KMS-11 (cell line): ENCODE data around the gene C20orf173.

Source experiments
- H2AFZ ChIP-seq: fragments of 200-600 bp; sonication (generic); 2 replicates; pipeline ENCODE4 v1.6.1; 2016; ENCODE audit warnings: antibody characterized with exemption, mixed run types, low read depth
- H3K27ac ChIP-seq: fragments of 200-600 bp; sonication (generic); 2 replicates; pipeline ENCODE4 v1.6.1; 2016; ENCODE audit warnings: mild to moderate bottlenecking, mixed run types
- H3K27me3 ChIP-seq: fragments of 200-600 bp; sonication (generic); 2 replicates; pipeline ENCODE4 v1.6.1; 2017; ENCODE audit warnings: mild to moderate bottlenecking, low read depth, mixed run types, moderate library complexity; ENCODE audit not compliant: insufficient read depth
- H3K36me3 ChIP-seq: fragments of 200-600 bp; sonication (generic); 2 replicates; pipeline ENCODE4 v1.6.1; 2017; ENCODE audit warnings: mild to moderate bottlenecking, mixed run types; ENCODE audit not compliant: insufficient read depth
- H3K4me1 ChIP-seq: fragments of 200-600 bp; sonication (generic); 2 replicates; pipeline ENCODE4 v1.6.1; 2016; ENCODE audit warnings: mild to moderate bottlenecking, low read depth, mixed run types; ENCODE audit not compliant: poor library complexity, severe bottlenecking
- H3K4me2 ChIP-seq: fragments of 200-600 bp; sonication (generic); 2 replicates; pipeline ENCODE4 v1.7.0; 2016; ENCODE audit warnings: mild to moderate bottlenecking, mixed run types
- H3K4me3 ChIP-seq: fragments of 200-600 bp; sonication (generic); IDR thresholded peaks from 2 replicates; pipeline ENCODE4 v1.6.1; 2017; ENCODE audit warnings: low read depth, low read length, mixed read lengths; ENCODE audit not compliant: insufficient read depth
- H3K79me2 ChIP-seq: fragments of 200-600 bp; sonication (generic); 2 replicates; pipeline ENCODE4 v1.6.1; 2016; ENCODE audit warnings: low read depth, mixed run types; ENCODE audit not compliant: insufficient read depth
- H3K9ac ChIP-seq: fragments of 200-600 bp; sonication (generic); 2 replicates; pipeline ENCODE4 v1.6.1; 2016; ENCODE audit warnings: mild to moderate bottlenecking, mixed run types
- H4K20me1 ChIP-seq: fragments of 200-600 bp; sonication (generic); 2 replicates; pipeline ENCODE4 v1.6.1; 2016; ENCODE audit warnings: mild to moderate bottlenecking, mixed run types; ENCODE audit not compliant: insufficient read depth
- TF ChIP-seq, protein P1 (sequence below): fragments of 200-600 bp; sonication (generic); conservative IDR thresholded peaks from 2 replicates; pipeline ENCODE4 v1.6.1; 2017; ENCODE audit warnings: low read depth, mild to moderate bottlenecking, antibody characterized with exemption, low read length, moderate library complexity, mixed read lengths

Gene C20orf173

DNA sequence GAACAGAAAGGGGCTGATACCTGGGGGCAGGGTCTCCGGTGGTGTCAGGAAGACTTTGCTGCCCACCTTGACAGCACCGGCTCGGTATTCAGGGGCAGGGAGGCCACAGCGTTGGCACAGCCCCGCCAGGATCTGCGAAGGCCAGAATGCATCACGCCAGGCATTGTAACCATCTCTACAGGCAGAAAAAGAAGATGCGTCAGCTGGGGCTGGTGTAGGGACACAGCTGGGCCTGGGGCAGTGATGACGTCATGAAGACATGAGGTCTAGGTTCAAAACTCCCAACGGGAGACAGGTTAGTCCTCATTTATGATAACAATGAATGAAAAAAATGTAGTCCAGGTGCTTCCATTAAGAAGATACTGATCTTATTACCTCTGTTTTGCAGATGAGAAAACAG lies 34.4 kb upstream of the C20orf173 start:
- no peaks in the 10 kb centered on the region for H3K36me3 ChIP-seq
- no peak overlapping the region for H3K4me2 ChIP-seq
- H3K79me2 ChIP-seq: no peaks in the 10 kb centered on the region
- TF ChIP-seq, protein P1, sequence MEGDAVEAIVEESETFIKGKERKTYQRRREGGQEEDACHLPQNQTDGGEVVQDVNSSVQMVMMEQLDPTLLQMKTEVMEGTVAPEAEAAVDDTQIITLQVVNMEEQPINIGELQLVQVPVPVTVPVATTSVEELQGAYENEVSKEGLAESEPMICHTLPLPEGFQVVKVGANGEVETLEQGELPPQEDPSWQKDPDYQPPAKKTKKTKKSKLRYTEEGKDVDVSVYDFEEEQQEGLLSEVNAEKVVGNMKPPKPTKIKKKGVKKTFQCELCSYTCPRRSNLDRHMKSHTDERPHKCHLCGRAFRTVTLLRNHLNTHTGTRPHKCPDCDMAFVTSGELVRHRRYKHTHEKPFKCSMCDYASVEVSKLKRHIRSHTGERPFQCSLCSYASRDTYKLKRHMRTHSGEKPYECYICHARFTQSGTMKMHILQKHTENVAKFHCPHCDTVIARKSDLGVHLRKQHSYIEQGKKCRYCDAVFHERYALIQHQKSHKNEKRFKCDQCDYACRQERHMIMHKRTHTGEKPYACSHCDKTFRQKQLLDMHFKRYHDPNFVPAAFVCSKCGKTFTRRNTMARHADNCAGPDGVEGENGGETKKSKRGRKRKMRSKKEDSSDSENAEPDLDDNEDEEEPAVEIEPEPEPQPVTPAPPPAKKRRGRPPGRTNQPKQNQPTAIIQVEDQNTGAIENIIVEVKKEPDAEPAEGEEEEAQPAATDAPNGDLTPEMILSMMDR: no peak
- H3K4me1 ChIP-seq: peaks cover 15% of the 10 kb centered on the region
- H3K4me3 ChIP-seq: no peak overlapping the region
- H3K27ac ChIP-seq: no peak overlapping the region
- no peaks in the 10 kb centered on the region for H4K20me1 ChIP-seq
- no peak overlapping the region for H3K9ac ChIP-seq
- H3K27me3 ChIP-seq: no peaks in the 10 kb centered on the region
- H2AFZ ChIP-seq: no peak overlapping the region

DNA sequence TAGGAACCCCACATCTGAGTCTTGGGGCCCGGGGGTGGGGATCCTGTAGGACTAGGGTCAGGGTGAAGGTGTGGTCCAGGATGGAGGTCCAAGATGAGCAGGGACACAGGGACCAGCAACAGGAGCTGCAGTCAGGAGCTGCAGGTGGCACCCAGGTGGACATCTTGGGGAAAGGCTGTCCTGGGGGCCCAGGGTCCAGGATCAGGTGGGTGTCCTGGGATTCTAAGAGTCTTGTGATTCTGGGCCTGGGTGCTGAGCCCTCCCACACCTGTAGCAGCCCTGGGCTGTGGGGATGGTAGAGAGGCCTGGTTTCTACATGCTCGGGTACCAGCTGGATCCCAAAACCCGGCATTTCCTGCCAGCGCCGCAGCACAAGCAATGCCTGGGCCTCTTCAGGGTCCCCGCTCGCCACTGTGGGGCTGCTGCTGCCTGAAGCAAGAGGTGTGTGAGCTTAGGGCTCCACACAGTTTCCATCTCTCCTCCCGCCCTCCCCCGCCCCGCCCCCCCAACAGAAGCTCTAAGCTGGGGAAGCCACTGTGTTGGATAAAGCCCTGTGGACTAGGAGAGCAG lies 33.2 kb upstream of the C20orf173 start:
- Histone ChIP-seq H4K20me1 (no peaks in the 10 kb centered on the region), H3K27me3 (no peaks in the 10 kb centered on the region), H3K4me1 (peaks cover 10% of the 10 kb centered on the region), H3K4me2 (no peak overlapping the region), H3K79me2 (no peaks in the 10 kb centered on the region), H2AFZ (no peak overlapping the region), H3K27ac (no peak overlapping the region), H3K4me3 (no peak overlapping the region), H3K9ac (no peak overlapping the region), H3K36me3 (no peaks in the 10 kb centered on the region)
- TF ChIP-seq, protein P1: no peak

DNA sequence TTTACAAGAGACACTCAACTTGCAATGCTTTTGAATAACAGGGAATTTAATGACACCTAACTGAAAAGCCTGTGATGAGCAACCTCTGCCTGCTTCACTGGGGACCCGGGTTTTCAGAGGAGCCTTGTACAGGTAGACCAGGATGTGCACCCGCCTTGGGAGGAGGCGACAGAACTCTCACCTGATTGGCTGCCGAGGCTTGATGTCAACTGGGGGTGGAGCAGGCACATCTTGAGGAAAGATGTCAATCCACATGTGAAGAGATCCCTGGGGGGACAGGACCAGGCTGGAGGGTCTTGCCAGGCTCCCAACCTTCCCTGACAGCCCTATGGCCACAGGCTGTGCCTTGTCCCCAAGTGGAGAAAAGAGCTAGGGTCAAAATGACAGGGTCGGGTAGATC lies 32.2 kb upstream of the C20orf173 start:
- TF ChIP-seq, protein P1: no peak
- Histone ChIP-seq H3K4me3 (no peak overlapping the region), H3K36me3 (no peaks in the 10 kb centered on the region), H4K20me1 (no peaks in the 10 kb centered on the region), H3K4me1 (peaks cover 10% of the 10 kb centered on the region), H3K27ac (no peak overlapping the region), H3K79me2 (no peaks in the 10 kb centered on the region), H3K4me2 (no peak overlapping the region), H2AFZ (no peak overlapping the region), H3K27me3 (no peaks in the 10 kb centered on the region), H3K9ac (no peak overlapping the region)

DNA sequence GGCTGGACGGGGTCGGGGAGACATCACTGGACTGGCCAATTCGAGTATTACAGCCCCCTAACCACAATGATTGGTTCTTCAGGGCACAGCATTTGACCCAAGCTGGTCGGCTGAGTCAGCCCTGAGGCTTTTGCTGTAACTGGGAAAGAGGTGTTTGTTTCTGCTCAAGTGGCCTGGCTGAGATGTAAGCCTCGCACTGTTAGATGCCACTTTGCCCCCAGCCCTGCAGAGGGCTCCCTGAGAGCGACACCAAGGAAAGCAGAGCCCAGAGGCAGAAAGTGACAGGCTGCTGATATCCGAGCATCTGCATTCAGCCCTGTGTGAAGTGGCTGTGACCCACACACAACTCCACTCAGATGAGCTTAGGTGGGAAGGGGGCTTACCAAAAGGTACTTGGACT lies 31.8 kb upstream of the C20orf173 start:
- TF ChIP-seq, protein P1: peak; percentile 51; the same call in 1 of the 2 replicates
- Histone ChIP-seq H4K20me1 (no peaks in the 10 kb centered on the region), H3K27ac (no peak overlapping the region; the same call in 1 of the 2 replicates), H3K4me2 (no peak overlapping the region), H3K79me2 (no peaks in the 10 kb centered on the region), H3K36me3 (no peaks in the 10 kb centered on the region), H3K4me3 (no peak overlapping the region), H3K4me1 (peaks cover 10% of the 10 kb centered on the region), H2AFZ (no peak overlapping the region), H3K9ac (no peak overlapping the region), H3K27me3 (no peaks in the 10 kb centered on the region)
